ENCODE measurements around the gene PSMD4. TPM values are rescaled to one million over a fixed set of nuclear protein-coding genes. Genes with fewer than 3 reads are reported as not detected.
"Not testable (repeated sequence)": the region's sequence is repeated elsewhere in the genome, so short reads cannot be mapped to it uniquely, and the experiment has no call there.

Gene PSMD4
- polyA plus RNA-seq, 3 donors = 232 to 266 (median 252) TPM

- Mint-ChIP-seq H3K36me3 (peaks cover 25 to 31% of the 10 kb centered on the region in 2 donors), H3K27ac (peak overlapping the region in 1 of 7 donors; percentile 3), H3K4me1 (peaks cover 39% of the 10 kb centered on the region), H3K4me3 (no peak overlapping the region), H3K27me3 (ENCODE audit: low read depth in 3 of 3) (no peaks in the 10 kb centered on the region), H3K9me3 (peaks cover 0 to 8% (median 0%) of the 10 kb centered on the region in 7 donors)
- intact Hi-C loops (cut with micrococcal nuclease) = no loop called here
- Histone ChIP-seq H4K20me1 (ENCODE audit: insufficient read depth, low read length) (no peaks in the 10 kb centered on the region), H2AFZ (ENCODE audit: insufficient read depth, low read depth, low read length, poor library complexity, severe bottlenecking) (no peak overlapping the region), H3K4me3 (replicated peaks in 1 of 3; ENCODE audit: low read depth in 2 of 3, low read length in 3 of 3) (no peak overlapping the region), H3K36me3 (replicated peaks in 1 of 2; ENCODE audit: control insufficient read depth in 1 of 2, insufficient read depth in 2 of 2, low read length in 2 of 2) (peaks cover 4 to 18% of the 10 kb centered on the region in 2 donors), H3K9ac (ENCODE audit: insufficient read depth, low read length, poor library complexity, severe bottlenecking) (no peak overlapping the region), H3K79me2 (ENCODE audit: insufficient read depth, low read length) (peaks cover 4% of the 10 kb centered on the region), H3K9me3 (replicated peaks in 1 of 2; ENCODE audit: control insufficient read depth in 1 of 2, insufficient read depth in 1 of 2, low read length in 2 of 2) (no peaks in the 10 kb centered on the region), H3K4me1 (ENCODE audit: control insufficient read depth in 1 of 2, insufficient read depth in 2 of 2, low read length in 2 of 2) (peaks cover 42% of the 10 kb centered on the region in 2 donors), H3K27me3 (ENCODE audit: control insufficient read depth in 2 of 2, insufficient read depth in 2 of 2, low read length in 2 of 2) (no peaks in the 10 kb centered on the region), H3K27ac (ENCODE audit: low read depth in 1 of 2, low read length in 2 of 2) (no peak overlapping the region), H3K4me2 (replicated peaks; ENCODE audit: extremely low read depth, low read length, poor library complexity, severe bottlenecking) (no peak overlapping the region)
- WGBS (ENCODE audit: insufficient coverage) = 100% methylated on average over 1 of the region's 3 CpGs
- peak in 1 of 3 donors; percentile 33 for DNase-seq
- TF ChIP-seq CTCF (IDR thresholded peaks at IDR 0.05) = no peak
These were observed 19.5 kb downstream of the PSMD4 start for GRCh38 chr1:151273924-151274466.

GRCh38 chr1:151275341-151275740, 20.8 kb downstream of the PSMD4 start:
- H3K4me3 ChIP-seq (replicated peaks in 1 of 3; ENCODE audit: low read depth in 2 of 3, low read length in 3 of 3); H3K27me3 Mint-ChIP-seq (ENCODE audit: low read depth in 3 of 3); H4K20me1 ChIP-seq (ENCODE audit: insufficient read depth, low read length); H3K4me2 ChIP-seq (replicated peaks; ENCODE audit: extremely low read depth, low read length, poor library complexity, severe bottlenecking); H3K9me3 ChIP-seq (replicated peaks in 1 of 2; ENCODE audit: control insufficient read depth in 1 of 2, insufficient read depth in 1 of 2, low read length in 2 of 2); H3K27me3 ChIP-seq (ENCODE audit: control insufficient read depth in 2 of 2, insufficient read depth in 2 of 2, low read length in 2 of 2); H2AFZ ChIP-seq (ENCODE audit: insufficient read depth, low read depth, low read length, poor library complexity, severe bottlenecking); H3K9ac ChIP-seq (ENCODE audit: insufficient read depth, low read length, poor library complexity, severe bottlenecking); H3K27ac ChIP-seq (ENCODE audit: low read depth in 1 of 2, low read length in 2 of 2); intact Hi-C loops (cut with micrococcal nuclease); H3K9me3 Mint-ChIP-seq; H3K4me3 Mint-ChIP-seq: not testable (repeated sequence)
- H3K36me3 ChIP-seq (replicated peaks in 1 of 2; ENCODE audit: control insufficient read depth in 1 of 2, insufficient read depth in 2 of 2, low read length in 2 of 2) = peaks cover 0 to 11% of the 10 kb centered on the region in 2 donors
- H3K79me2 ChIP-seq (ENCODE audit: insufficient read depth, low read length) = peaks cover 12% of the 10 kb centered on the region
- H3K4me1 Mint-ChIP-seq = peaks cover 43% of the 10 kb centered on the region
- H3K27ac Mint-ChIP-seq = peak overlapping the region; percentile 77 to 93 (median 88)
- DNase-seq = peak in 1 of 3 donors; percentile 49
- H3K4me1 ChIP-seq (ENCODE audit: control insufficient read depth in 1 of 2, insufficient read depth in 2 of 2, low read length in 2 of 2) = peaks cover 45 to 55% of the 10 kb centered on the region in 2 donors
- peaks cover 20 to 24% of the 10 kb centered on the region in 2 donors for H3K36me3 Mint-ChIP-seq
- WGBS (ENCODE audit: insufficient coverage) = 57% methylated on average over 3 of the region's 5 CpGs
